Measurements from ENCODE around the gene TMEM38A.

TMEM38A gene

DNA sequence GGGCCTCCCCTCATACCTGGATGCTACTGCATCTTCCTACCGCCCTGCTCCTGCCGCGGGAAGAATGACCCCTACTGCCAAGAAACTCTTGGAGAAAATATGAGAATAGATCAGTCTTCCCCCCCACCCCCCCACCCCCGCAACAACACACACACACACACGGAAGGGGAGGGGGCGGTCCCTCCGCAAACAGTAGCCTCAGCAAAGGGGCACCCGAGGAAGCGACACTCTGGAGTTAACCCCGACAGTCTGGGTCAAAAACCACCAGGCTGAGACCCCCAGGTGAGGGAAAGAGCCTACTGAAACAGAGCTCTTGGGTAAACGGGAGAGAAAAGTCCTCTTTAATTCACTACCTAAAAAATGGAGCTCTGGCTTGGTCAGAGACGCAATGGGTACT is 34.1 kb upstream of the TMEM38A start (continued):
- no peak for TF ChIP-seq TCF4 (CRISPR knock-in tag; IDR thresholded peaks at IDR 0.05; ENCODE audit: borderline replicate concordance)
- no peak for TF ChIP-seq PPARA (CRISPR knock-in tag; IDR thresholded peaks at IDR 0.05; ENCODE audit: borderline replicate concordance)
- no peak for TF ChIP-seq TOX (CRISPR knock-in tag; IDR thresholded peaks at IDR 0.05; ENCODE audit: borderline replicate concordance)
- no peak for TF ChIP-seq OSR1 (CRISPR knock-in tag; IDR thresholded peaks at IDR 0.05)
- TF ChIP-seq, protein P1, sequence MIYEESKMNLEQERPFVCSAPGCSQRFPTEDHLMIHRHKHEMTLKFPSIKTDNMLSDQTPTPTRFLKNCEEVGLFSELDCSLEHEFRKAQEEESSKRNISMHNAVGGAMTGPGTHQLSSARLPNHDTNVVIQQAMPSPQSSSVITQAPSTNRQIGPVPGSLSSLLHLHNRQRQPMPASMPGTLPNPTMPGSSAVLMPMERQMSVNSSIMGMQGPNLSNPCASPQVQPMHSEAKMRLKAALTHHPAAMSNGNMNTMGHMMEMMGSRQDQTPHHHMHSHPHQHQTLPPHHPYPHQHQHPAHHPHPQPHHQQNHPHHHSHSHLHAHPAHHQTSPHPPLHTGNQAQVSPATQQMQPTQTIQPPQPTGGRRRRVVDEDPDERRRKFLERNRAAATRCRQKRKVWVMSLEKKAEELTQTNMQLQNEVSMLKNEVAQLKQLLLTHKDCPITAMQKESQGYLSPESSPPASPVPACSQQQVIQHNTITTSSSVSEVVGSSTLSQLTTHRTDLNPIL (CRISPR knock-in tag; IDR thresholded peaks at IDR 0.05; ENCODE audit: low read depth): no peak
- TF ChIP-seq BACH2 (CRISPR knock-in tag; IDR thresholded peaks at IDR 0.05; ENCODE audit: borderline replicate concordance): no peak

DNA sequence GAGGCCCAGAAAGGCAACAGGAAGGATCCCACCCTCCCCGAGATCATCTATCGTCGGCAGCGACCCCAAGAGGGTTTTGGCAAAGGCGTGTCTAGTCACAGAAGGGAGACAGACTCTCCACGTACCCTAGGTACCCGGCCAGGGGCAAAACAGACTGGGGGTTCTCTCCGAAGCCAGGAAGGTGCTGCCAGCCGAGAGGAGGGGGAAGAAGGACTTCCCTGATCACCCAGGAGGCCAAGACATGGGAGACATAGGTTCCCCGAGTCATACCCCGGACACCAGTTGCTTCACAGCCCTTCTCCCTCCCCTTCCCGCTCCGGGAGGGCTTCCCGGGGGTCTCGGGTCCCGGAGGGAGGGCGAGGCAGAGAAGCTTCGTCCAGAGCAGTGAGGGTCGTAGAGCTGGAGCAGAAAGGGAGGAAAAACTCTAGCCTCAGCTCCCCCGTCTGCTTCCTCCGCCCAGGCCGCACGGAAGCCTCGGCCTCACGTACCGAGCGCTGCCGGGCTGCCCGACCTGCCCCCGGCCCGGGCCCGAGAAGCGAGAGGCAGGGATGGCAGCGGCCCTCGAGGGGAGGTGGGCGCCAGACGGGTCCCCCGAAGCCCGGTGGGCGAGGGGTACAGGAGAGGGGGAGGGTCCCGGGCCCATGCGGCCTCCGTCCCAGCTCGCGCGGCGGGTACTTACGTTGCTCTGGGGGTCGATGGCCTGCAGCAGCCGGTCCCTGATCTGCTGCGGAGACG is 33.6 kb upstream of the TMEM38A start:
- no peak for ATAC-seq
- no peak for TF ChIP-seq ZNF565 (CRISPR knock-in tag; conservative IDR thresholded peaks at IDR 0.05; ENCODE audit: low read depth)
- TF ChIP-seq ISL1 (CRISPR knock-in tag; IDR thresholded peaks at IDR 0.05): no peak
- TF ChIP-seq GLIS3 (CRISPR knock-in tag; IDR thresholded peaks at IDR 0.05): no peak
- no peak for TF ChIP-seq ZNF8 (CRISPR knock-in tag; IDR thresholded peaks at IDR 0.05)
- TF ChIP-seq CSDC2 (CRISPR knock-in tag; IDR thresholded peaks at IDR 0.05): no peak
- no peak for TF ChIP-seq BACH2 (CRISPR knock-in tag; IDR thresholded peaks at IDR 0.05; ENCODE audit: borderline replicate concordance)
- no peak for TF ChIP-seq OSR1 (CRISPR knock-in tag; IDR thresholded peaks at IDR 0.05)
- no peak for TF ChIP-seq RARB (CRISPR knock-in tag; IDR thresholded peaks at IDR 0.05)
- TF ChIP-seq PPARA (CRISPR knock-in tag; IDR thresholded peaks at IDR 0.05; ENCODE audit: borderline replicate concordance): no peak
- TF ChIP-seq TCF4 (CRISPR knock-in tag; IDR thresholded peaks at IDR 0.05; ENCODE audit: borderline replicate concordance): no peak
- TF ChIP-seq ESRRG (CRISPR knock-in tag; IDR thresholded peaks at IDR 0.05): no peak
- no peak for TF ChIP-seq ZC3H10 (CRISPR knock-in tag; IDR thresholded peaks at IDR 0.05)
- no peak for TF ChIP-seq SNAI2 (CRISPR knock-in tag; IDR thresholded peaks at IDR 0.05)
- TF ChIP-seq, protein P2, sequence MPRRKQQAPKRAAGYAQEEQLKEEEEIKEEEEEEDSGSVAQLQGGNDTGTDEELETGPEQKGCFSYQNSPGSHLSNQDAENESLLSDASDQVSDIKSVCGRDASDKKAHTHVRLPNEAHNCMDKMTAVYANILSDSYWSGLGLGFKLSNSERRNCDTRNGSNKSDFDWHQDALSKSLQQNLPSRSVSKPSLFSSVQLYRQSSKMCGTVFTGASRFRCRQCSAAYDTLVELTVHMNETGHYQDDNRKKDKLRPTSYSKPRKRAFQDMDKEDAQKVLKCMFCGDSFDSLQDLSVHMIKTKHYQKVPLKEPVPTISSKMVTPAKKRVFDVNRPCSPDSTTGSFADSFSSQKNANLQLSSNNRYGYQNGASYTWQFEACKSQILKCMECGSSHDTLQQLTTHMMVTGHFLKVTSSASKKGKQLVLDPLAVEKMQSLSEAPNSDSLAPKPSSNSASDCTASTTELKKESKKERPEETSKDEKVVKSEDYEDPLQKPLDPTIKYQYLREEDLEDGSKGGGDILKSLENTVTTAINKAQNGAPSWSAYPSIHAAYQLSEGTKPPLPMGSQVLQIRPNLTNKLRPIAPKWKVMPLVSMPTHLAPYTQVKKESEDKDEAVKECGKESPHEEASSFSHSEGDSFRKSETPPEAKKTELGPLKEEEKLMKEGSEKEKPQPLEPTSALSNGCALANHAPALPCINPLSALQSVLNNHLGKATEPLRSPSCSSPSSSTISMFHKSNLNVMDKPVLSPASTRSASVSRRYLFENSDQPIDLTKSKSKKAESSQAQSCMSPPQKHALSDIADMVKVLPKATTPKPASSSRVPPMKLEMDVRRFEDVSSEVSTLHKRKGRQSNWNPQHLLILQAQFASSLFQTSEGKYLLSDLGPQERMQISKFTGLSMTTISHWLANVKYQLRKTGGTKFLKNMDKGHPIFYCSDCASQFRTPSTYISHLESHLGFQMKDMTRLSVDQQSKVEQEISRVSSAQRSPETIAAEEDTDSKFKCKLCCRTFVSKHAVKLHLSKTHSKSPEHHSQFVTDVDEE (CRISPR knock-in tag; IDR thresholded peaks at IDR 0.05): no peak
- TF ChIP-seq ZFP3 (CRISPR knock-in tag; IDR thresholded peaks at IDR 0.05): no peak
- TF ChIP-seq, protein P3, sequence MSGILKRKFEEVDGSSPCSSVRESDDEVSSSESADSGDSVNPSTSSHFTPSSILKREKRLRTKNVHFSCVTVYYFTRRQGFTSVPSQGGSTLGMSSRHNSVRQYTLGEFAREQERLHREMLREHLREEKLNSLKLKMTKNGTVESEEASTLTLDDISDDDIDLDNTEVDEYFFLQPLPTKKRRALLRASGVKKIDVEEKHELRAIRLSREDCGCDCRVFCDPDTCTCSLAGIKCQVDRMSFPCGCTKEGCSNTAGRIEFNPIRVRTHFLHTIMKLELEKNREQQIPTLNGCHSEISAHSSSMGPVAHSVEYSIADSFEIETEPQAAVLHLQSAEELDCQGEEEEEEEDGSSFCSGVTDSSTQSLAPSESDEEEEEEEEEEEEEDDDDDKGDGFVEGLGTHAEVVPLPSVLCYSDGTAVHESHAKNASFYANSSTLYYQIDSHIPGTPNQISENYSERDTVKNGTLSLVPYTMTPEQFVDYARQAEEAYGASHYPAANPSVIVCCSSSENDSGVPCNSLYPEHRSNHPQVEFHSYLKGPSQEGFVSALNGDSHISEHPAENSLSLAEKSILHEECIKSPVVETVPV (CRISPR knock-in tag; IDR thresholded peaks at IDR 0.05): no peak
- TF ChIP-seq ZFP30 (CRISPR knock-in tag; IDR thresholded peaks at IDR 0.05): no peak
- no peak for TF ChIP-seq ARNTL (CRISPR knock-in tag; IDR thresholded peaks at IDR 0.05; ENCODE audit: borderline replicate concordance, low read depth)
- no peak for TF ChIP-seq TOX (CRISPR knock-in tag; IDR thresholded peaks at IDR 0.05; ENCODE audit: borderline replicate concordance)
- TF ChIP-seq, protein P4, sequence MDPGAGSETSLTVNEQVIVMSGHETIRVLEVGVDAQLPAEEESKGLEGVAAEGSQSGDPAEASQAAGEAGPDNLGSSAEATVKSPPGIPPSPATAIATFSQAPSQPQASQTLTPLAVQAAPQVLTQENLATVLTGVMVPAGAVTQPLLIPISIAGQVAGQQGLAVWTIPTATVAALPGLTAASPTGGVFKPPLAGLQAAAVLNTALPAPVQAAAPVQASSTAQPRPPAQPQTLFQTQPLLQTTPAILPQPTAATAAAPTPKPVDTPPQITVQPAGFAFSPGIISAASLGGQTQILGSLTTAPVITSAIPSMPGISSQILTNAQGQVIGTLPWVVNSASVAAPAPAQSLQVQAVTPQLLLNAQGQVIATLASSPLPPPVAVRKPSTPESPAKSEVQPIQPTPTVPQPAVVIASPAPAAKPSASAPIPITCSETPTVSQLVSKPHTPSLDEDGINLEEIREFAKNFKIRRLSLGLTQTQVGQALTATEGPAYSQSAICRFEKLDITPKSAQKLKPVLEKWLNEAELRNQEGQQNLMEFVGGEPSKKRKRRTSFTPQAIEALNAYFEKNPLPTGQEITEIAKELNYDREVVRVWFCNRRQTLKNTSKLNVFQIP (CRISPR knock-in tag; IDR thresholded peaks at IDR 0.05; ENCODE audit: borderline replicate concordance, low read depth): no peak

DNA sequence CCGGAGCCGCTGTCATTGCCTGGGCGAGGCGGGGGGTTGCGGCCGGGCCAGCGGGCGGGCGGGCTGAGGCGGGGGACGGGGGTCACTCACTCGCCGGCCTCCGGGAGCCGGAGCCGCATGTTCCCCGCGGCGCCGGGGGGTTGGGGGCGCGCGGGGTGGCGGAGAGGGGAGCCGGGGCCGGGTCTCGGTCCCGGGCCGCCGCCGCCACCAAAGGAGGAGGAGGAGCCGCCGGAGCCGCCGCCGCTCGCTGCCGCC is 33.1 kb upstream of the TMEM38A start:
- TF ChIP-seq SNAI2 (CRISPR knock-in tag; IDR thresholded peaks at IDR 0.05): no peak
- TF ChIP-seq, protein P3 (CRISPR knock-in tag; IDR thresholded peaks at IDR 0.05): no peak
- no peak for TF ChIP-seq ZNF70 (CRISPR knock-in tag; IDR thresholded peaks at IDR 0.05)
- no peak for TF ChIP-seq BACH2 (CRISPR knock-in tag; IDR thresholded peaks at IDR 0.05; ENCODE audit: borderline replicate concordance)
- TF ChIP-seq ESRRG (CRISPR knock-in tag; IDR thresholded peaks at IDR 0.05): no peak
- TF ChIP-seq, protein P1 (CRISPR knock-in tag; IDR thresholded peaks at IDR 0.05; ENCODE audit: low read depth): no peak
- no peak for TF ChIP-seq GLIS3 (CRISPR knock-in tag; IDR thresholded peaks at IDR 0.05)
- TF ChIP-seq CSDC2 (CRISPR knock-in tag; IDR thresholded peaks at IDR 0.05): no peak
- TF ChIP-seq, protein P2 (CRISPR knock-in tag; IDR thresholded peaks at IDR 0.05): no peak
- ATAC-seq: no peak
